IPS-11a (cell line): ENCODE data around the gene HSD11B1.

Experiments
- H3K4me3 ChIP-seq: one replicate; pipeline ENCODE4 v1.5.1; 2013; ENCODE audit warnings: low read depth, low read length, control low read depth

The HSD11B1 gene

GRCh38 chr1:209751627-209752231 lies 47.1 kb downstream of the HSD11B1 start:
- no peak overlapping the region for H3K4me3 ChIP-seq

- no peak overlapping the region for H3K4me3 ChIP-seq
Observed at GRCh38 chr1:209752890-209753289, 48.2 kb downstream of the HSD11B1 start.

GRCh38 chr1:209755256-209755655 lies 50.6 kb downstream of the HSD11B1 start:
- H3K4me3 ChIP-seq: no peak overlapping the region

GRCh38 chr1:209755926-209756614 lies 51.4 kb downstream of the HSD11B1 start, which contains the start of gene TRAF3IP3:
TRAF3IP3 (plus strand) TSS chr1:209756053; CDS start chr1:209760040, 3,987 bp downstream.
- no peak within 1 kb of the TSS for H3K4me3 ChIP-seq

GRCh38 chr1:209756615-209757445 lies 52.2 kb downstream of the HSD11B1 start:
- H3K4me3 ChIP-seq: no peak overlapping the region

- H3K4me3 ChIP-seq: no peak overlapping the region
Observed at GRCh38 chr1:209758400-209758799, 53.8 kb downstream of the HSD11B1 start.

GRCh38 chr1:209759829-209760359 lies 55.2 kb downstream of the HSD11B1 start:
- no peak overlapping the region for H3K4me3 ChIP-seq

GRCh38 chr1:209761011-209761635 lies 56.5 kb downstream of the HSD11B1 start:
- H3K4me3 ChIP-seq: no peak overlapping the region

- no peak overlapping the region for H3K4me3 ChIP-seq
Observed at GRCh38 chr1:209766051-209766450, 61.4 kb downstream of the HSD11B1 start.

GRCh38 chr1:209767096-209767495 lies 62.5 kb downstream of the HSD11B1 start:
- H3K4me3 ChIP-seq: no peak overlapping the region

GRCh38 chr1:209767706-209768105 lies 63.1 kb downstream of the HSD11B1 start:
- no peak overlapping the region for H3K4me3 ChIP-seq

GRCh38 chr1:209768354-209768774 lies 63.7 kb downstream of the HSD11B1 start:
- no peak overlapping the region for H3K4me3 ChIP-seq

GRCh38 chr1:209769171-209769904 lies 64.7 kb downstream of the HSD11B1 start:
- H3K4me3 ChIP-seq: no peak overlapping the region

GRCh38 chr1:209769971-209770370 lies 65.3 kb downstream of the HSD11B1 start:
- no peak overlapping the region for H3K4me3 ChIP-seq

- no peak overlapping the region for H3K4me3 ChIP-seq
Observed at GRCh38 chr1:209770636-209771415, 66.2 kb downstream of the HSD11B1 start.

- H3K4me3 ChIP-seq: no peak overlapping the region
Observed at GRCh38 chr1:209772126-209772525, 67.5 kb downstream of the HSD11B1 start.

- no peak overlapping the region for H3K4me3 ChIP-seq
Observed at GRCh38 chr1:209774592-209774991, 69.9 kb downstream of the HSD11B1 start.

- no peak overlapping the region for H3K4me3 ChIP-seq
Observed at GRCh38 chr1:209775678-209776077, 71.0 kb downstream of the HSD11B1 start.

GRCh38 chr1:209777587-209777986 lies 72.9 kb downstream of the HSD11B1 start:
- no peak overlapping the region for H3K4me3 ChIP-seq
